NCI-H82 (cell line): ENCODE measurements around the gene CDH23.

ENCODE experiments used
- DNase-seq: peaks from one replicate; lab custom pipeline; 2025; lab: John Stamatoyannopoulos, UW

Gene CDH23

GRCh38 chr10:71774916-71775702 lies 378.4 kb downstream of the CDH23 start:
- DNase-seq: no peak

DNA sequence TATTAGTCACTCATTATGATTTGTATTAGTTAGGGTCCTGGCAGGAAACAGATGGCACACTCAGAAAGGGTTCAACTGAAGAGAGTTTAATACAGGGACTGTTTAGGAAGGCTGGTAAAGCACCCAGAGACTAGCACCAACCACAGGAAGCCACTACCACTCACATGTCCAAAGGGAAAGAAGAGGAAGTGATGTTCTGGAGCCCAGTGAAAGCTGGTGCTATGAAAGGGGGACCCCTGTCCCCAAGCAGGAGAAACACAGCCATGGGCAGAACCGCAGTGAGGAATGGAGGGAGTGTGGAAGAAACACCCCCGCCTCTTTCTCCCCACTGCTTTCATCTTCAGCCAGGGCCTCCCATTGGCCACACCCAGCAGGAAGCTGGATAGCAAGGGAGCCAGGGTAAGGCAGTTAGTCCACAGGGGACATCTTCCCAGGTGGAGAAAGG lies 379.8 kb downstream of the CDH23 start:
- no peak for DNase-seq

DNA sequence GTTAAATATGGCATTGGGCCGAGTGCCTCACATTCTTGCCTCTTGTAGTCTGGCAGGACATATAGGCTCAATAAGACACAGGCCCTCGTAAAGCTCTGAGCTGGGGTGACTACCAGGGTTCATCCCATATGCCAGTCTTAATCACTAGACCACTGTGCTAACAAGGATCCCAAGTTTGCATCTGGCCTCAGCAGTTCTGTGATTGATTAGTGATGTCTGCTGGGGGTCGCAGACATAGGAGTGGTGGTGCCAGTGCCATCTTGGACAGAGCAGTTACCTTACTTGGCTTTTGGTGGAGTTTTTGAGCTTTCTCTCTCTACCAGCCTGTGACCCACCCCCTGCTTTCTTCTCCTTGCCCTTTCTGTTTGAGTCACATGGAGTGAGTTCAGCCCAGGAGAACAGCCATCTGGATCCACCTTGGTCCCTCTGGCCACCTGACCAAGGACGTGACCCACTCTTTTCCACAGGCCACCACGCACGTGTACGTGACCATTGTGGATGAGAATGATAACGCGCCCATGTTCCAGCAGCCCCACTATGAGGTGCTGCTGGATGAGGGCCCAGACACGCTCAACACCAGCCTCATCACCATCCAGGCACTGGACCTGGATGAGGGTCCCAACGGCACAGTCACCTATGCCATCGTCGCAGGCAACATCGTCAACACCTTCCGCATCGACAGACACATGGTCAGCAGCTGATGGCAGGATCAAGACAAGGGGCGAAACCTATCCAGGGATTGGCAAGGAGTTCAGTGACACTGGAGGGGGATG lies 380.7 kb downstream of the CDH23 start:
- no peak for DNase-seq

DNA sequence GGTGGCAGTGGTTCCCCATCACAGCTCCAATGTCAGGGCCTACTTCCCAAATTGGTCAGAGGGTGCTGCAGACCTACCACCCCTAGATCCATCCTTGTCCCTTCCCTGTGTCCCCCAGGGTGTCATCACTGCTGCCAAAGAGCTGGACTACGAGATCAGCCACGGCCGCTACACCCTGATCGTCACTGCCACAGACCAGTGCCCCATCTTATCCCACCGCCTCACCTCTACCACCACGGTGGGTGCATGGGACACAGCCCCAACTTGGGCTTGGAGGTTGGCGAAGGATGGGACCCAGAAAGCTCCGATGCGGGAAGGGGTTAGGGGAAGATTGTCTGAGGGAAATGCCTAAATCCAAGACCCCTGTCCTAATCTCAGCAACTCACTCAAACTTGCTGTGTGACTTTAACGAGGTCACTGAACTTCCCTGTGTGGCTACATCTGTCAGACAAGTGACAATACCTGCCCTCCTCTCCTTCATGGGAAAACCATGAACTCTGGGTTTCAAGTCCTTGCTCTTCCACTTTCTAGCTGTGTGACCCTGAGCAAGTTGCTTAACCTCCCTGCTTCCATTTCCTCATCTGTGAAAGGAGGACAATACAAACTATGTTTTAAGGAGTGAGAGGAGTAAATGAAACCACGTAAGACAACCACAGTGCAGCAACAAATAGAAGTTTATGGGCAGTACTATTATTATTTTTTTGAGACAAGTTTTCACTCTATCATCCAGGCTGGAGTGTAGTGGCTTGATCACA lies 381.5 kb downstream of the CDH23 start:
- DNase-seq: no peak

GRCh38 chr10:71779641-71780040 lies 382.9 kb downstream of the CDH23 start:
- no peak for DNase-seq

DNA sequence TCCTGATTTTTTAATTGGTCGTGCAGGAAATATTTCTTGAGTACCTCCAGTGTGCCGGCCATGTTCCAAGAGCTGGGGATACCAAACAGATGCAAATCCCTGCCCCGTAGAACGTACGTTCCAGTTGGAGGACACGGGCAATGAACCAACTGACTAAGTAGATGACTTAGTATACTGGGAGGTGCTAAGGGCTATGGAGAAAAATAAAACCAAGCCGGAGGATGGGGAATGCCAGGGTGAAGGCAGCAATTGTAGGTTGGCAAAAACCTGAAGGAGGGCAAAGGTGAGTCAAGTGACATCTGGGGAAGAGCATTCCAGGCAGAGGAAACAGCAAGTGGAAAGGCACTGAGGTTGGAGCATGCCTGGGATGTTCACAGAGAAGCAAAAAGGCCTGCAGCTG lies 383.4 kb downstream of the CDH23 start:
- no peak for DNase-seq

GRCh38 chr10:71780719-71781118 lies 384.0 kb downstream of the CDH23 start:
- DNase-seq: no peak

DNA sequence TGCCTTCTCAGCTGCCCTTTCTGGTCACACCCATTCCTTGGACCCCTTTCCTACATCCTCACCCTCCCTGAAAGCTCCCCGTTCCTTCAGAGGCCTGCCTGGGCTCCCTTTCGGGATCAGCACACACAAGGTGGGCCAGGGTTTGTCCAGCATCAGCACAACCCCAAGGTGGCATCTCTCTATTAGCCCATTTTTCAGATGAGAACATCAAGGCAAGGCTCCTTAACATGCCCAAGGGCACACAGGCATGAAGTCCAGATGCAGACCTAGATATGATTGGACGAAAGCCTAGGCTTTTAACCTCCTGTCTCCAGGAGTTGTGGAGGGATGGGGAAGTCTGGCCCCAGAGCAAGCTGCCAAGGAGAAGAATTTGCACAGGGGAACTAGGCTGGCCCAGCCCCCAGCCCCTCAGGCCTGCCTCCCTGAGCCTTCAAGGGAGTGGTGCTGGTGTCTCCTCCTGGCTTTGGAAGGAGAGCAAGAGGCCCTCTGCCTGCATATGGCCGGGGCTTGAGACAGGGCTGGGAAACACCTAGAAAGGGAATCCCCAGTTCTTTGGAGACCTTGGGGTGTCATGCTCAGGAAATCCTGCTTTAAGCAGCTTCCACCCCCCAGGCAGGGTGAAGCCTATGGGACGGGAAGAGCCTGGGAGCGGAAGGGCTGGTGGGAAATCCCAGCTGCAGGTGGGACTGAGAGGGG lies 385.6 kb downstream of the CDH23 start:
- no peak for DNase-seq

GRCh38 chr10:71782917-71783490 lies 386.3 kb downstream of the CDH23 start:
- DNase-seq: no peak

GRCh38 chr10:71783917-71784678 lies 387.4 kb downstream of the CDH23 start:
- no peak for DNase-seq

- DNase-seq: no peak
These were observed 388.1 kb downstream of the CDH23 start for GRCh38 chr10:71784679-71785272.

DNA sequence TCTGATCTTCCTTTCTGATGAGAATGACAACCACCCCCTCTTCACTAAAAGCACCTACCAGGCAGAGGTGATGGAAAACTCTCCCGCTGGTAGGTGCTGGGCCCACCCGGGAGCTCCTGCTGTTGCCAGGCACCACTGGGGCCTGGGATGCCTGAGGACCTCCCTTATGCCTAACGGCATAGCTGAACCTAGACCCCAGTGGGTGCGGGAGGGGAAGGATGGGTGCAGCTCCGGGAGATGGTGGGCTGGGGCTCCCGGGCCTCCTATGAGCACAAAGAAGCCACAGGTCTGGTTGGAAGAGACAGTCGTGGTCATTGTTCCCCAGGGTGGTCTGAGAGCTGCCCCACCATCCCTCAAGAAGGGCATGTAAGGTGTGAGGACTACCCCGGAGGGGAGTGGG lies 392.2 kb downstream of the CDH23 start:
- DNase-seq: no peak

DNA sequence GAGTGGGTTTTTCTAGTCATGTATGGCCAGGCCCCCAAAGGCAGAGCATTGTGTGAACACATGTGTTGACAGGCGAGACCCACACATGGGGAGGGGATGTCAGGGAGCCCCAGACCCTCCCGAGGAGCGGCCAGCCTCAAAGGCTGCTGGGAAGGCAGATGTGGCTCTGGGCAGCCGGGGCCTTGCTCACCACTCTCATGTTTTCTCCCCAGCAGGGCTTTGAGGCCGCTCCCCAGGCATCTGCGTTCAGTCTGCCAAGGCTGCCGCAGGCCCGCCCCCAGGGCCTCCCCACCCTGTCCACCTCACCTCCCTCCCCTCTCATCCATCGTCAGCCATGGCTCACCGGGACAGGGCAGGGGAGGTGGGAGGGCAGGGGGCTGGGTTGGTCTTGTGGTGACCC lies 393.2 kb downstream of the CDH23 start:
- no peak for DNase-seq

GRCh38 chr10:71790749-71791440 lies 394.2 kb downstream of the CDH23 start:
- DNase-seq: no peak

- DNase-seq: no peak
These were observed 398.5 kb downstream of the CDH23 start for GRCh38 chr10:71795248-71795647.

DNA sequence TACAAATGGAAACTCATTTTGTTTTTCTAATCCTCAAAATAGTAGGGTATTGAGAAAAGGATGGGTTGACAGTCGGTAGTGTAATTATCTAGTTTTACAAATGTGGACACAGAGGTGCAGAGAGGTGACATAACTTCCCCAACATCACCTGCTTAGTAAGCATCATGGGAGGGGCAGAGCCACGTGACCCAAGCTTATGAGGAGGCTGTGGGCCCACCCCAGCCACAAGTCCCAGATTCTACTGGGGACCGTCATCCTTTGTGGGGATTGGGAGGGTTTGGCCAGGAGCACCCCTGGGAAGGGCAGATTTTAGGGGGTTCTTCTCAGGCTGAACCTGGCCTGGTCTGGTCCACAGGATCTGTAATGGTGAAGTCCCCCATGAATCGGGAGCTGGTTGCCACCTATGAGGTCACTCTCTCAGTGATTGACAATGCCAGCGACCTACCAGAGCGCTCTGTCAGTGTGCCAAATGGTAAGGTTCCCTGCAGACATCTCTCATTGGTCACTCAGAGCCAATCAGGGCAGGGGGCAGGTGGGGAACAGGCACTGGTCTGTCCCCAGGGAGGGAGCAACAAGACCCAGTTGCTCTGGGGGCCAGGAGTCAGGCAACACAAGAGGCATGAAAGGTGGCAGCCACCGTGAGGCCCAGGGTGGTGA lies 400.2 kb downstream of the CDH23 start:
- peak; percentile 15 for DNase-seq

DNA sequence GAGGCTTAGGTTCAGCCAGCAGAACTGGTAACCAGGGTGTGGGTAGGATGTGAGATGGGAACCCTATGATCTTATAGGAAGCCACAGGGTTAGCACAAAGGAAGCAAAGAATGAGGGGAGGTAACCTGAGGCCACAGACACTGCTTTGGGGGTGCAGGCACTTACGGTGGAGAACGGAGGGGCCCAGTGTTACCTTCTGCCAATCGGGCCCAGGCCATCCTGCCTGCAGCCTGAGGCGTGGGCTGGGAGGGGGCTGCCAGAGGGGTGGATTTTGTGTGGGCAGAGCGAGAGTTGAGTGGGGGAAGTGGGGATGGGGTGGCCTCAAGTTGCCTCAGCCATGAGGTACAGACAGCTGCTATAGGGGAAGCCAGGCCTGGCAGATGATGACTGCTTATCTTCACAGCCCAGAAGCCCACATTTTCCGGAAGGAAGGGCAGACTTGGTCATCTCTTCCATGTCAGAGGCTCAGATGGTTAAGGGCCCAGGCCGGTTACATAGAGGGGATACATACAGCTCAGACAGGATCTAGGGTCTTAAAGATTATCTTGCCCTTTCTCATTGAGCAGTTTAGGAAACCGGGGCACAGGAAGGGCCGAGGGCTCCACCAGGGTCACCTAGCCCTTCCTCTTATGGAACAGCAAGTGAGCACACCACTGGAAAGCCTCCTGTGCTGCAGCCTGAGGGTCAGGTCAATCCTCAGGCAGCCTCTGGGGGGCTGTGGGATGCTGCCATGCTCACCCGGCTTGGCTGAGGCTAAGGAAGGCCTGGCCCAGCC lies 401.0 kb downstream of the CDH23 start:
- DNase-seq: no peak

- DNase-seq: no peak
These were observed 401.5 kb downstream of the CDH23 start for GRCh38 chr10:71798308-71798624.

GRCh38 chr10:71799112-71799511 lies 402.4 kb downstream of the CDH23 start:
- DNase-seq: no peak
